Tibial artery (tissue), 4 donors: ENCODE data around the gene EPN3.
A peak's percentile ranks its signal among the peaks of the same experiment; 100 is the strongest.

Experiments used
- DNase-seq, 2 donors: peaks; one replicate each; pipeline ENCODE4 v3.0.0-alpha.2; 2019
- H3K27ac ChIP-seq, 2 donors: fragments of 200-600 bp; sonication (generic) in 1 of 2; 1 replicate in 1 of 2; 2 replicates in 1 of 2; pipeline ENCODE4 v1.5.1; 2018 to 2019; ENCODE audit warnings: mild to moderate bottlenecking in 1 of 2
- H3K27me3 ChIP-seq, 2 donors: fragments of 200-600 bp; sonication (generic) in 1 of 2; one replicate each; pipeline versions ENCODE4 v1.5.1 to v1.6.0; 2016 to 2019
- H3K36me3 ChIP-seq, 3 donors: fragments of 200-600 bp; sonication (generic) in 2 of 3; one replicate each; pipeline ENCODE4 v1.5.1; 2016 to 2019; ENCODE audit warnings: mild to moderate bottlenecking in 2 of 3
- H3K4me1 ChIP-seq, 4 donors: fragments of 200-600 bp; sonication (generic) in 2 of 4; 1 replicate in 3 of 4; 2 replicates in 1 of 4; pipeline ENCODE4 v1.5.1; 2016 to 2019
- H3K4me3 ChIP-seq, 2 donors: fragments of 200-600 bp; sonication (generic) in 1 of 2; 1 replicate in 1 of 2; 2 replicates in 1 of 2; pipeline ENCODE4 v1.5.1; 2018 to 2019; ENCODE audit warnings: mild to moderate bottlenecking in 2 of 2
- H3K9me3 ChIP-seq, 3 donors: fragments of 200-600 bp; sonication (generic) in 1 of 3; one replicate each; pipeline ENCODE4 v1.5.1; 2016 to 2019
- CTCF ChIP-seq, 2 experiments: fragments of 200-600 bp in 1 of 2; fragments of 450-650 bp in 1 of 2; IDR thresholded peaks; one replicate each; pipeline ENCODE4 v1.5.1; 2017 to 2019; ENCODE audit warnings: antibody characterized with exemption in 2 of 2, mild to moderate bottlenecking in 1 of 2, moderate library complexity in 1 of 2
- intact Hi-C: fragments of 100-400 bp; cut with DNase I; formaldehyde crosslinking; loops from one replicate; pipeline ENCODE4 v1.15.0; 2023; ENCODE audit warnings: low total_unique reads

EPN3 gene

DNA sequence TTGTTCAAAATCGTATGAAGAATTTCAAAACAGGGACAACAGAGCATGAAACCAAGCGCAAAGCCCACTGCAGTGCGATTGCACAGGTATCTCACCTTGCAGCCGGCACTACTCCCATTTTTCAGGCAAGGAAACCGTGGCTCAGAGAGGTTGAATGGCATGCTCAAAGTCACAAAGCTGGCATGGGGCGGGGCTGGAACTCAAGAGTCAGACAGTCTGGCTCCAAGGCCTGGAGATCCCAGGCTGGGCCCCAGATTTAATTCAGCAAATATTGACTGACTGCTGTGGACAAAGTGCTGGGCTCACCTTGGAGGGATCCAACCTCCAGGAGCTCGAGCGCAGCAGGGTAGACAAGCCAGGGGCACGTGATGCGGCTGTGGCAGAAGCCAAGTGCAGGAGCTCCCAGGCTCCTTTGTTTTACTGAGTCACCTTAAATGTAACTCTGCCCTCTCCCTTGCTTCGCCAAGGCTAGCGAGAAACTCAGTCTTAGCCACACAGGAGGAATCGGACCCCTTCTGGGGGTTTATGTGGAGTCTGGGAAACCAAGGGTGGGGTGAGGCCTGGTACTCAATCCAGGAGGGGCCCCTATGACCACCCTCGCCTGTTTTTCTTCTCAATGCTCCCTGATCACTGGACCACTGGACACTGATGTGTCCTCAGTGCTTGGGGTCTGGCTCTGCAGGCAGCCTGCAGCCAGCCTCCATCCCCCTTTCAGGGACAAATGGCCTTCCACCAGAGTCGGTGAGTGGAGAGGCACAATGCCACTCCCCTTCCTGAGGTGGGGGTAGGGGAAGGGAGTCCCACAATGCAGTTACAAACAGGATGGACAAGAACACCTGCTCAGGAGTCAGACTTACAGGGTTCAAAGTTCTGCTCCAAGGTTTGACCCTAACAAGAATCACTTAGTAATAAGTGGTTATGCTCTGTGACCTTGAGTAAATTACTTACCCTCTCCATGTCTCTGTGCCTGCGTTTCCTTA, 10.6 kb downstream of the EPN3 start:
- Histone ChIP-seq H3K4me3 (peak overlapping the region in 1 of 2 donors; percentile 63), H3K9me3 (no peaks in the 10 kb centered on the region), H3K36me3 (peaks cover 0 to 5% (median 0%) of the 10 kb centered on the region in 3 donors), H3K27me3 (no peaks in the 10 kb centered on the region), H3K4me1 (peaks cover 7 to 41% (median 25%) of the 10 kb centered on the region in 4 donors), H3K27ac (no peak overlapping the region)
- TF ChIP-seq CTCF (IDR thresholded peaks at IDR 0.05) = no peak
- intact Hi-C loops = loop anchor here (5.0 kb wide), 1 partner anchor 61 kb away; no protein-coding TSS in a partner anchor
- DNase-seq = no peak

DNA sequence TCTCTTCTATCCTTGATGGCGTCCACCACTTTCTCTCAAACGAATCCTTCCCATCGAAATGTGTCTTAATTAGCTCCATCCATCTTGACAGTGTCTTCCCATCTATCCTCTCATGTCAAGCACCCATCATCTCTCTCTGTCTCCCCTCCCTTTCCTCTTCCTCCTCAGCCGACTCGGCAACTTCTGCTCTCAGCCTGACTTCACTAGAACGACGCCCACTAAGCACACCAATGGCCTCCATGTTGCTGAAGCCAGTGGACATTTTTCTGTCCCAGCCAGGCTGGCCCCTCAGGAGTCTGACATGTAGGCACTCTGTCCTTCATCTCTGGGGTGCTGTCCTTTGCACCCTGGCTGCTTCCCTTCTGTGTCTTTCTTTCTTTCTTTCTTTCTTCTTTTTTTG, 12.0 kb downstream of the EPN3 start:
- H3K27me3 ChIP-seq = no peaks in the 10 kb centered on the region
- TF ChIP-seq CTCF (IDR thresholded peaks at IDR 0.05) = no peak
- H3K4me3 ChIP-seq = no peak overlapping the region
- H3K36me3 ChIP-seq = peaks cover 0 to 17% (median 11%) of the 10 kb centered on the region in 3 donors
- no peak overlapping the region for H3K27ac ChIP-seq
- no peak for DNase-seq
- peaks cover 7 to 41% (median 25%) of the 10 kb centered on the region in 4 donors for H3K4me1 ChIP-seq
- H3K9me3 ChIP-seq = no peaks in the 10 kb centered on the region
- intact Hi-C loops = loop anchor here (5.0 kb wide), 1 partner anchor 62 kb away; no protein-coding TSS in a partner anchor

DNA sequence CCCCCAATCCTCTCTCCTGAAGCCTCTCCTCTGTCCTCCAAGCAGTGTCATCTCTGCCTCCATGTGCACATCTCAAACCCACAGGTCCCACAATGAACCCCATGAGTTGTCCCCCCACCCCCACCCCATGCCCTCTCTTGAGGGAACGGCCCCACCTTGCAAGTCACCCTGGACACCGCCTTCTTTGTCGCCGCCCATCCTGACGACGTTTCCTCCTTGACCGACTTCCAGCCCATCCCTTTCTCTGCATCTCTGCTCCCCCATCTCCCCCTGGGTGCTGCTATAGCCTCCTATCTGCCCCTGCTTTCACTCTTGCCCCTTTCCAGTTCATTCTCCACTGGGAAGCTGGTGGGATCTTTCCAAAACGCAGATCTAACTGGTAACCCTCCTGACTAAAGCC, 12.8 kb downstream of the EPN3 start:
- no peak overlapping the region for H3K4me3 ChIP-seq
- no peak overlapping the region for H3K27ac ChIP-seq
- no peaks in the 10 kb centered on the region for H3K27me3 ChIP-seq
- no peak for DNase-seq
- peaks cover 0 to 23% (median 14%) of the 10 kb centered on the region in 3 donors for H3K36me3 ChIP-seq
- TF ChIP-seq CTCF (IDR thresholded peaks at IDR 0.05) = no peak
- intact Hi-C loops = loop anchor here (5.0 kb wide), 2 partner anchors 157 to 297 kb away; no protein-coding TSS in a partner anchor
- H3K9me3 ChIP-seq = no peaks in the 10 kb centered on the region
- H3K4me1 ChIP-seq = peaks cover 7 to 41% (median 25%) of the 10 kb centered on the region in 4 donors

DNA sequence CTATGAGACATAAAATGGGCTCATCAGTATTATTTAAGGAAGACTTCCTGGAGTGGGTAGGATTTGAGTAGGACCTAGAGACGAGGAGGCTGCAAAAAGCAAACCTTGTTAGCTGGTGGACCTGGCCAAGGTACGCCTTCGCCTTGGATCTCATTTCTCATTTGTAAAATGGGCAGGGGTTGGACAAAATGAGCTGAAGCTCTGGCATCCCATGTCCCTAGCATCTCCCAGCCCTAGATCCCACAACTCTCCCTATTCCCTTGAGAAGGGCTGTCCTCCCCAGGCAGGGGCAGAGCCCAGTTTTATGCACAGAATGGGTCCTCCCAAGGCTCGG, 14.1 kb downstream of the EPN3 start:
- Histone ChIP-seq H3K4me1 (peaks cover 7 to 28% (median 19%) of the 10 kb centered on the region in 4 donors), H3K27me3 (no peaks in the 10 kb centered on the region), H3K27ac (peak overlapping the region; percentile 68 to 81), H3K4me3 (peak overlapping the region; percentile 55 to 66), H3K9me3 (no peaks in the 10 kb centered on the region), H3K36me3 (peaks cover 0 to 36% (median 24%) of the 10 kb centered on the region in 3 donors)
- TF ChIP-seq CTCF (IDR thresholded peaks at IDR 0.05) = no peak
- no peak for DNase-seq
- intact Hi-C loops = loop anchor here (1.0 to 5.0 kb wide), 3 partner anchors 79 to 296 kb away; no protein-coding TSS in a partner anchor

DNA sequence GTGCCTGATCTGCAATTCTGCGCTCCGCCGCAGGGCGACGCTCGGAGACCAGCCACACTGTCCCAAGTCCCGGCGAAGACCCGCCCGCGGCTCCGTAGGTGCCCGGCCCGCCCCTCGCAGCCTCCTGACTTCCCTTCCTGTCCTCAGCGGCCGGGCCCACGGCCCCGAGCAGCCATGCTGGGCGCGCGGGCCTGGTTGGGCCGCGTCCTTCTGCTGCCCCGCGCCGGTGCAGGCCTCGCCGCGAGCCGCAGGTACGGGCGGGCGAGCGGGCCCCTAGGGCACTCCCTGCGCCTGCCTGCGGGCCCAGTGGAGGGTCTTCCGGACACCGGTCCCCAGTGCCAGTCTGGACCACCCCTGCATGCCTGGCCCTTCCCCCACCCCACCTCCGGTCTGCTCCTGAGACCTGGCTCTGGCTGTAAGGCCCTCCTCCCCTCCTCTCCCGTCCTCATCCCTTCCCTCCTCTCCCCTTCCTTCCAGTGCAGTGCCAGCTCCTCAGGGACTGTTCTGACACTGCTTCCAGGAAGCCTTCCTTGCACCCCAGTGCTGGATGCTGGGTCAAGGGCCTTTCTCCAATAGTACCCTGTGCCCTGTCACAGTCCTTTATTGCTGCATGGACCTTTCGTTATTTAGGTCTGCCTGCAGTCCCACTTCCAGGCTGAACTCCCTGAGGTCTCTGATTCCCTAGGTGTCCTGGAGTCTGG, 14.7 kb downstream of the EPN3 start, which contains the start of gene SPATA20:
Gene SPATA20 (plus strand): TSS at position 140 of the 701 bp plus-strand sequence. CDS start 35 bp downstream, at position 175.
- peak; percentile 99 for TF ChIP-seq CTCF (IDR thresholded peaks at IDR 0.05)
- peaks cover 6 to 26% (median 18%) of the 10 kb centered on the region in 4 donors for H3K4me1 ChIP-seq
- H3K9me3 ChIP-seq = no peaks in the 10 kb centered on the region
- intact Hi-C loops = loop anchor here (5.0 kb wide), 2 partner anchors 155 to 295 kb away; no protein-coding TSS in a partner anchor
- no peaks in the 10 kb centered on the region for H3K27me3 ChIP-seq
- DNase-seq = peak; percentile 95 to 96
- H3K27ac ChIP-seq = peak within 1 kb of the TSS; percentile 68 to 81
- H3K36me3 ChIP-seq = peaks cover 0 to 40% (median 26%) of the 10 kb centered on the region in 3 donors
- H3K4me3 ChIP-seq = peak within 1 kb of the TSS; percentile 55 to 66
